Fibroblast of lung (primary cell): Measurements from ENCODE around the gene HACL1. TPM values are rescaled to one million over a fixed set of nuclear protein-coding genes. Genes with fewer than 3 reads are reported as not detected.

ENCODE experiments used
- DNase-seq, 2 donors: peaks; one replicate each; pipeline versions ENCODE4 v3.0.0 to v3.0.0-alpha.2; 2010; ENCODE audit warnings: low read depth in 2 of 2
- H2AFZ ChIP-seq: 2 replicates; pipeline ENCODE4 v1.5.1; 2012; ENCODE audit warnings: low read length, control low read depth, inconsistent platforms
- H3K27ac ChIP-seq: 2 replicates; pipeline ENCODE4 v1.5.1; 2011; ENCODE audit warnings: low read length, control low read depth; ENCODE audit not compliant: insufficient read depth
- H3K27me3 ChIP-seq: 2 replicates; pipeline ENCODE4 v1.5.1; 2011; ENCODE audit warnings: mild to moderate bottlenecking, low read length; ENCODE audit not compliant: control insufficient read depth, insufficient read depth
- H3K36me3 ChIP-seq: 2 replicates; pipeline ENCODE4 v1.5.1; 2011; ENCODE audit warnings: low read length; ENCODE audit not compliant: control insufficient read depth, insufficient read depth
- H3K4me1 ChIP-seq: 2 replicates; pipeline ENCODE4 v1.5.1; 2011; ENCODE audit warnings: low read length; ENCODE audit not compliant: control insufficient read depth, insufficient read depth; ENCODE audit errors: extremely low read depth
- H3K4me2 ChIP-seq: 2 replicates; pipeline ENCODE4 v1.5.1; 2011; ENCODE audit warnings: low read length, control low read depth; ENCODE audit not compliant: insufficient read depth; ENCODE audit errors: extremely low read depth
- H3K4me3 ChIP-seq, 4 experiments: fragments of 200-600 bp in 1 of 4; sonication (generic) in 1 of 4; replicated peaks in 1 of 4; 2 replicates each; pipeline ENCODE4 v1.5.1; 2011 to 2016; ENCODE audit warnings: low read length in 4 of 4, low read depth in 3 of 4, mild to moderate bottlenecking in 3 of 4, control low read depth in 2 of 4, inconsistent platforms in 1 of 4, mixed read lengths in 1 of 4; ENCODE audit not compliant: insufficient read depth in 1 of 4; ENCODE audit errors: control extremely low read depth in 1 of 4
- H3K79me2 ChIP-seq: 2 replicates; pipeline ENCODE4 v1.5.1; 2012; ENCODE audit warnings: mild to moderate bottlenecking, low read length, inconsistent platforms; ENCODE audit not compliant: control insufficient read depth, insufficient read depth
- H3K9ac ChIP-seq: 2 replicates; pipeline ENCODE4 v1.5.1; 2011; ENCODE audit warnings: mild to moderate bottlenecking, low read length, control low read depth; ENCODE audit not compliant: insufficient read depth
- H3K9me3 ChIP-seq: 2 replicates; pipeline ENCODE4 v1.5.1; 2012; ENCODE audit warnings: low read depth, low read length; ENCODE audit not compliant: control insufficient read depth, insufficient read depth
- H4K20me1 ChIP-seq: 2 replicates; pipeline ENCODE4 v1.5.1; 2011; ENCODE audit warnings: low read length; ENCODE audit not compliant: control insufficient read depth, insufficient read depth; ENCODE audit errors: extremely low read depth
- EZH2 ChIP-seq: IDR thresholded peaks from 2 replicates; pipeline ENCODE4 v1.5.1; 2012; ENCODE audit warnings: low read length, control low read depth, mild to moderate bottlenecking; ENCODE audit errors: missing control alignments
- polyA plus RNA-seq, 2 donors: library from polyadenylated mRNA; depleted of rRNA in 1 of 2; stranded (reverse) in 1 of 2; unstranded in 1 of 2; fragments of >200 nt; gene quantifications; 2 replicates each; pipeline ENCODE4 v1.2.1, GENCODE V29; 2011 to 2012; ENCODE audit warnings: missing spikeins in 1 of 2
- total RNA-seq: library from RNA; depleted of rRNA; stranded (reverse); fragments of >200 nt; gene quantifications from 2 replicates; pipeline ENCODE4 v1.2.1, GENCODE V29; 2014
- TF ChIP-seq, protein P1 (sequence below), 2 donors: IDR thresholded peaks in 1 of 2; conservative IDR thresholded peaks in 1 of 2; 1 replicate in 1 of 2; 2 replicates in 1 of 2; pipeline ENCODE4 v1.5.1; 2011 to 2012; ENCODE audit warnings: low read length in 2 of 2, control low read depth in 1 of 2, inconsistent platforms in 1 of 2, low read depth in 1 of 2, mild to moderate bottlenecking in 1 of 2

HACL1 gene
- total and polyA plus RNA-seq, 2 donors (not counting 1 experiment from before 2014, with no cell fraction given), result 16.0 to 20.6 TPM

DNA sequence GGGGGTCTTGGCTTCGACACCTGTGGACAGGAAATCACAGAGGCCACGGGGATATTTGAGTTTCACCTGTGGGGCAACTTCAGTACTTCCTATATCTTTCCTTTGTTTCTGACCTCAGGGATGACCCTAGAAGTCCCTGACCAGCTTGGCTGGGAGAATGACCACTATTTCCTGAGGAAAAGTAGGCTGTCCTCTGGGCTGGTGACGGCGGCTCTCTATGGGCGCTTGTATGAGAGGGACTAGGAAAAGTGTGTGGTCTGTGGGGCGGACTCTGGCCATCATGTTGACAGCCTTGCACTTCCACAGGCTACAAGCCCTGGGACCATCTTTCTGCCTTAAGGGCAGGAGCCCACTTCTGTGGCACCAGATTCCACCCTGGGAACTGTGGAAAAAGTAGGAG is 43.9 kb upstream of the HACL1 start:
- H3K4me3 ChIP-seq, result no peak overlapping the region
- H2AFZ ChIP-seq, result no peak overlapping the region
- peaks cover 28% of the 10 kb centered on the region for H3K4me1 ChIP-seq
- peak overlapping the region; percentile 11 for H3K4me2 ChIP-seq
- H3K27ac ChIP-seq, result peak overlapping the region; percentile 91
- H3K9me3 ChIP-seq, result no peaks in the 10 kb centered on the region
- no peaks in the 10 kb centered on the region for H3K27me3 ChIP-seq
- no peaks in the 10 kb centered on the region for H3K36me3 ChIP-seq
- peak overlapping the region; percentile 47 for H3K9ac ChIP-seq
- TF ChIP-seq EZH2, result no peak
- no peak for DNase-seq
- no peaks in the 10 kb centered on the region for H3K79me2 ChIP-seq
- no peaks in the 10 kb centered on the region for H4K20me1 ChIP-seq

DNA sequence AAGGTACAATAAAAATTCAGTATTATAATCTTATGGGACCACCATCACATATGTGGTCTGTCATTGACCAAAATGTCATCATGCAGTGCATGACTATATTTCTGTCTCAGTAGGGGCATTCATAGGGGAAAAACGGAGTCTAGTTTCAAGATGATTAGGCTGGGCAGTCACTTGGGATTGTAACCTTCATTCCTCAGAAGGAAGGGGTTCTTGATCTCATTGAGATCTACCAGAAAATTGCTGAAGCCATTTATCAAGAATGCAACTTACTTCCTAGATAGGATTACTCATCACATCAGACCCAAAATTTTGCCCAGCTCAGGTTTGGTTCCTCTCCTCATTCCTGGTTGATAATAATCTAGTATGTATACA is 37.5 kb upstream of the HACL1 start:
- peaks cover 28% of the 10 kb centered on the region for H3K4me1 ChIP-seq
- H4K20me1 ChIP-seq, result no peaks in the 10 kb centered on the region
- no peaks in the 10 kb centered on the region for H3K36me3 ChIP-seq
- no peak overlapping the region for H3K4me3 ChIP-seq
- H2AFZ ChIP-seq, result no peak overlapping the region
- H3K79me2 ChIP-seq, result no peaks in the 10 kb centered on the region
- H3K9me3 ChIP-seq, result no peaks in the 10 kb centered on the region
- H3K27ac ChIP-seq, result peak overlapping the region; percentile 30
- no peak overlapping the region for H3K4me2 ChIP-seq
- no peaks in the 10 kb centered on the region for H3K27me3 ChIP-seq
- TF ChIP-seq, protein P1, sequence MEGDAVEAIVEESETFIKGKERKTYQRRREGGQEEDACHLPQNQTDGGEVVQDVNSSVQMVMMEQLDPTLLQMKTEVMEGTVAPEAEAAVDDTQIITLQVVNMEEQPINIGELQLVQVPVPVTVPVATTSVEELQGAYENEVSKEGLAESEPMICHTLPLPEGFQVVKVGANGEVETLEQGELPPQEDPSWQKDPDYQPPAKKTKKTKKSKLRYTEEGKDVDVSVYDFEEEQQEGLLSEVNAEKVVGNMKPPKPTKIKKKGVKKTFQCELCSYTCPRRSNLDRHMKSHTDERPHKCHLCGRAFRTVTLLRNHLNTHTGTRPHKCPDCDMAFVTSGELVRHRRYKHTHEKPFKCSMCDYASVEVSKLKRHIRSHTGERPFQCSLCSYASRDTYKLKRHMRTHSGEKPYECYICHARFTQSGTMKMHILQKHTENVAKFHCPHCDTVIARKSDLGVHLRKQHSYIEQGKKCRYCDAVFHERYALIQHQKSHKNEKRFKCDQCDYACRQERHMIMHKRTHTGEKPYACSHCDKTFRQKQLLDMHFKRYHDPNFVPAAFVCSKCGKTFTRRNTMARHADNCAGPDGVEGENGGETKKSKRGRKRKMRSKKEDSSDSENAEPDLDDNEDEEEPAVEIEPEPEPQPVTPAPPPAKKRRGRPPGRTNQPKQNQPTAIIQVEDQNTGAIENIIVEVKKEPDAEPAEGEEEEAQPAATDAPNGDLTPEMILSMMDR (conservative IDR thresholded peaks at IDR 0.05 in 1 of 2, IDR thresholded peaks at IDR 0.05 in 1 of 2; ENCODE audit: low read depth in 1 of 2, low read length in 2 of 2), result no peak
- TF ChIP-seq EZH2, result no peak
- H3K9ac ChIP-seq, result no peak overlapping the region
- DNase-seq, result peak in 1 of 2 donors; percentile 60

DNA sequence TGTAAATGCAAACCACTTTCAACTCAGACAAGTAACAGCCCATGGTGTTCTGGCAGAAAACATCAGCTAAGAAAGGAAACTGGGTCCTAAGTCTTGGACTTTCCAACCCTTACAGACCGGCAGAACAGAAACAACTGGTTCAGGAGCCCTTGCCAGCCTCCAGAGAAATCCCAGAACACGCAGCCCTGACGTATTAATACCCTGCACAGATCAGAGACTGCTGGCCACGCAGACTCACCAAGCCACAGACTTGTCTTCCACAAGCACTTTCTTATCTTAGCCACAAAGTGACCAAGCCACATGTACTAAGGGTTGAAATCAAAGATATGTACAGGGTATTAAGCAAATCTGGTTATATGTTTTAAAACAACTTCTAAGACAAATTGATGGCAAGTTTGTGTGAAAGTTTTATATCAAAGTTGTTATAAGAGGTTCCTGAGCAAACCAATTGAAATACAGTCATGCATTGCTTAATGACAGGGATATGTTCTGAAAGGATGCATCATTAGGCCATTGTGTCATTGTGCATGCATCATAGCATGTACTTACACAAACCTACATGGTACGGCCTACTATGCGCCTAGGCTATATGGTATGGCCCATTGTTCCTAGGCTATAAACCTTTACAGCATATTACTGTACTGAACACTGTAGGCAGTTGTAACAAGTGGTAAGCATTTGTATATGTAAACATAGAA is 37.0 kb upstream of the HACL1 start:
- TF ChIP-seq EZH2, result no peak
- TF ChIP-seq, protein P1 (conservative IDR thresholded peaks at IDR 0.05 in 1 of 2, IDR thresholded peaks at IDR 0.05 in 1 of 2; ENCODE audit: low read depth in 1 of 2, low read length in 2 of 2), result no peak
- Histone ChIP-seq H3K9me3 (no peaks in the 10 kb centered on the region), H3K79me2 (no peaks in the 10 kb centered on the region), H2AFZ (no peak overlapping the region), H3K27ac (peak overlapping the region; percentile 30), H3K27me3 (no peaks in the 10 kb centered on the region), H3K4me1 (peaks cover 31% of the 10 kb centered on the region), H3K4me2 (no peak overlapping the region), H4K20me1 (no peaks in the 10 kb centered on the region), H3K36me3 (no peaks in the 10 kb centered on the region), H3K4me3 (no peak overlapping the region), H3K9ac (no peak overlapping the region)
- peak; percentile 24 to 80 for DNase-seq
